H1 (cell line): ENCODE data around the gene SLC8A1. TPM values are rescaled to one million over a fixed set of nuclear protein-coding genes. Genes with fewer than 3 reads are reported as not detected.

Source experiments
- EP300 ChIP-seq, 2 experiments: IDR thresholded peaks; 1 replicate in 1 of 2; 2 replicates in 1 of 2; pipeline ENCODE4 v1.6.1; 2011 to 2012; ENCODE audit warnings: low read depth in 2 of 2, low read length in 2 of 2, mild to moderate bottlenecking in 2 of 2, borderline replicate concordance in 1 of 2, inconsistent platforms in 1 of 2, moderate library complexity in 1 of 2
- RNF2 ChIP-seq: fragments of 200-900, 300-1000 bp; sonication (generic); IDR thresholded peaks from 2 replicates; pipeline ENCODE4 v1.7.1; 2016; ENCODE audit warnings: borderline replicate concordance, low read depth, mild to moderate bottlenecking, antibody characterized with exemption, low read length; ENCODE audit not compliant: poor library complexity, severe bottlenecking; ENCODE audit errors: missing control alignments
- polyA plus RNA-seq, 7 experiments: library from polyadenylated mRNA; depleted of rRNA in 3 of 7; stranded (reverse) in 5 of 7; unstranded in 2 of 7; fragments of >200 nt in 5 of 7; fragments of 200-250 nt in 2 of 7; gene quantifications; 1 replicate in 5 of 7; 2 replicates in 1 of 7; 4 replicates in 1 of 7; pipeline versions ENCODE4 v1.2.1 to v1.2.3, GENCODE V29; 2011 to 2013; ENCODE audit warnings: missing spikeins in 2 of 7, mixed read lengths in 2 of 7
- total RNA-seq: library from RNA; stranded (reverse); fragmentation: NEBNext Ultra II Directional; extraction: Animal tissue kit (Norgen Biotek cat#: 25700); gene quantifications from 2 replicates; pipeline ENCODE4 v1.2.1, GENCODE V29; 2021

SLC8A1 gene
- total and polyA plus RNA-seq, 2 of the 8 experiments (the other 6 are each of a cell fraction or from before 2014, with no cell fraction given) = 0.68 to 3.6 TPM

GRCh38 chr2:40184551-40184950 lies 267.3 kb downstream of the SLC8A1 start (continued):
- TF ChIP-seq RNF2 = no peak
- TF ChIP-seq EP300 (IDR thresholded peaks at IDR 0.05; ENCODE audit: borderline replicate concordance in 1 of 2, low read depth in 2 of 2, low read length in 2 of 2) = no peak
- TF ChIP-seq, all 59 proteins: peak for 0
